HepG2 (cell line): Measurements from ENCODE around the gene UCN2. TPM values are rescaled to one million over a fixed set of nuclear protein-coding genes. Genes with fewer than 3 reads are reported as not detected.

ENCODE experiments used
- BRD4 ChIP-seq: sonication (generic); formaldehyde crosslinking; IDR thresholded peaks from 2 replicates; pipeline ENCODE4 v1.4.0; 2020; ENCODE audit warnings: missing genetic modification reagents
- CBX2 ChIP-seq, 2 experiments: fragments of 200-600 bp in 1 of 2; sonication (generic); formaldehyde crosslinking in 1 of 2; IDR thresholded peaks; 2 replicates each; pipeline versions ENCODE4 v1.7.0 to v1.8.1; 2018 to 2022; ENCODE audit warnings: low read depth in 2 of 2, low read length in 1 of 2, mild to moderate bottlenecking in 1 of 2, missing genetic modification reagents in 1 of 2
- CBX5 ChIP-seq: sonication (generic); formaldehyde crosslinking; IDR thresholded peaks from 2 replicates; pipeline ENCODE4 v1.4.0; 2020; ENCODE audit warnings: missing genetic modification reagents, borderline replicate concordance
- HOXA5 ChIP-seq: sonication (generic); formaldehyde crosslinking; IDR thresholded peaks from 2 replicates; pipeline ENCODE4 v1.4.0; 2020; ENCODE audit warnings: missing genetic modification reagents
- PHF8 ChIP-seq: sonication (generic); formaldehyde crosslinking; IDR thresholded peaks from 2 replicates; pipeline ENCODE4 v1.5.0; 2020; ENCODE audit warnings: missing genetic modification reagents
- PITX1 ChIP-seq: sonication (generic); formaldehyde crosslinking; IDR thresholded peaks from 2 replicates; pipeline ENCODE4 v1.5.1; 2020; ENCODE audit warnings: mild to moderate bottlenecking, missing genetic modification reagents
- PRDM15 ChIP-seq: sonication (generic); formaldehyde crosslinking; IDR thresholded peaks from 2 replicates; pipeline ENCODE4 v1.4.0; 2020; ENCODE audit warnings: missing genetic modification reagents
- SAP130 ChIP-seq: IDR thresholded peaks from 2 replicates; pipeline ENCODE4 v1.6.1; 2016; ENCODE audit warnings: low read depth
- TFDP2 ChIP-seq: sonication (generic); formaldehyde crosslinking; IDR thresholded peaks from 2 replicates; pipeline ENCODE4 v1.4.0; 2020; ENCODE audit warnings: missing genetic modification reagents
- ZBED4 ChIP-seq: sonication (generic); formaldehyde crosslinking; IDR thresholded peaks from 2 replicates; pipeline ENCODE4 v1.4.0; 2020; ENCODE audit warnings: missing genetic modification reagents, borderline replicate concordance
- ZFP91 ChIP-seq: sonication (generic); formaldehyde crosslinking; IDR thresholded peaks from 2 replicates; pipeline ENCODE4 v1.9.0; 2022; ENCODE audit warnings: missing genetic modification reagents, mild to moderate bottlenecking, borderline replicate concordance
- ZNF574 ChIP-seq: sonication (generic); formaldehyde crosslinking; IDR thresholded peaks from 2 replicates; pipeline ENCODE4 v1.4.0; 2020; ENCODE audit warnings: missing genetic modification reagents
- ZNF703 ChIP-seq: sonication (generic); formaldehyde crosslinking; IDR thresholded peaks from 2 replicates; pipeline ENCODE4 v1.5.1; 2020; ENCODE audit warnings: missing genetic modification reagents, mild to moderate bottlenecking, moderate library complexity, borderline replicate concordance
- ZSCAN29 ChIP-seq: sonication (generic); formaldehyde crosslinking; conservative IDR thresholded peaks from 2 replicates; pipeline ENCODE4 v1.4.0; 2020; ENCODE audit warnings: mild to moderate bottlenecking, missing genetic modification reagents
- polyA plus RNA-seq, 8 experiments: library from polyadenylated mRNA; depleted of rRNA in 3 of 8; stranded (reverse) in 7 of 8; unstranded in 1 of 8; fragments of >200 nt; fragmentation: Illumina TruSeq in 4 of 8; extraction: Trizol in 4 of 8; gene quantifications; 2 replicates each; pipeline versions ENCODE4 v1.2.1 to v1.2.3, GENCODE V29; 2011 to 2016; ENCODE audit warnings: low read depth in 4 of 8, missing spikeins in 1 of 8, mixed read lengths in 1 of 8; ENCODE audit not compliant: insufficient read depth in 1 of 8
- total RNA-seq, 5 experiments: library from RNA; depleted of rRNA; stranded (reverse); fragments of >200 nt; fragmentation: Illumina TruSeq; extraction: Trizol; gene quantifications; 2 replicates each; pipeline ENCODE4 v1.2.3, GENCODE V29; 2016; ENCODE audit warnings: low read depth in 1 of 5

UCN2 gene
- total and polyA plus RNA-seq, 2 of the 13 experiments (the other 11 are each of a cell fraction or from before 2014, with no cell fraction given) = 0.07 to 1.5 TPM

GRCh38 chr3:48556796-48557626 lies 6.6 kb downstream of the UCN2 start, which contains the start of gene PFKFB4 (continued):
- TF ChIP-seq ZNF574 = peak; percentile 86
- peak; percentile 39; the same call in 1 of the 2 replicates for TF ChIP-seq ZSCAN29 (CRISPR knock-in tag)
- TF ChIP-seq CBX5 (CRISPR knock-in tag) = no peak
- TF ChIP-seq CBX2 (IDR thresholded peaks at IDR 0.05; ENCODE audit: low read depth, low read length) = no peak
- TF ChIP-seq CBX2 (CRISPR knock-in tag; IDR thresholded peaks at IDR 0.05; ENCODE audit: low read depth) = no peak
- peak; percentile 80 for TF ChIP-seq HOXA5 (CRISPR knock-in tag)
- no peak for TF ChIP-seq PRDM15 (CRISPR knock-in tag)
- no peak; the same call in 1 of the 2 replicates for TF ChIP-seq PITX1
- peak; percentile 84 for TF ChIP-seq TFDP2 (CRISPR knock-in tag)
- TF ChIP-seq ZBED4 (CRISPR knock-in tag) = peak; percentile 96; the same call in 1 of the 2 replicates
- no peak; the same call in 1 of the 2 replicates for TF ChIP-seq BRD4 (CRISPR knock-in tag)
- peak; percentile 82 for TF ChIP-seq SAP130
- peak; percentile 62; the same call in 1 of the 2 replicates for TF ChIP-seq PHF8
- TF ChIP-seq ZFP91 = peak; percentile 80; the same call in 1 of the 2 replicates
- TF ChIP-seq ZNF703 = no peak
